Germinal center (tissue), 1 donor: Measurements from ENCODE around the gene HIVEP3.

Experiments
- DNase-seq: peaks from one replicate; pipeline ENCODE4 v3.0.0; 2012; ENCODE audit warnings: mixed read lengths, low spot score

HIVEP3 gene

DNA sequence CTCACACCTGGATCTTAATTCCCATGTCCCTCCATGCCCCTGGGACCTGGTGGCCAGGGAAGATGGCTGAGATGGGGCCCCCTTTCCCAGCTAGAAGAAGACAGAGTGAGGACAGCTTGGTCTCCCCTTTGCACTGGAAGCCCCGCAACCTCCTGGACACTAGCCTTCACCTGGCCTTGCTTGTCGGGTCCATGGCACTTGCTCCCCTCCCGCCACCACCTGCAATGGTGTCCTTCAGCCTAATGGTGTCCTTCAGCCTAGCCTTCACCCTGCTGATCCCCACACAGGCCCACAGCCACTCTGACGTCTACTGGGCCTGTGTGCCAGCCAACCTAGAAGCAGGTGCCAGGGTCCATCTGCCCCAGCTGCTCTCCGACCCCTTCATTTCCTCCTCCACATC, 388.3 kb downstream of the HIVEP3 start:
- DNase-seq: no peak

DNA sequence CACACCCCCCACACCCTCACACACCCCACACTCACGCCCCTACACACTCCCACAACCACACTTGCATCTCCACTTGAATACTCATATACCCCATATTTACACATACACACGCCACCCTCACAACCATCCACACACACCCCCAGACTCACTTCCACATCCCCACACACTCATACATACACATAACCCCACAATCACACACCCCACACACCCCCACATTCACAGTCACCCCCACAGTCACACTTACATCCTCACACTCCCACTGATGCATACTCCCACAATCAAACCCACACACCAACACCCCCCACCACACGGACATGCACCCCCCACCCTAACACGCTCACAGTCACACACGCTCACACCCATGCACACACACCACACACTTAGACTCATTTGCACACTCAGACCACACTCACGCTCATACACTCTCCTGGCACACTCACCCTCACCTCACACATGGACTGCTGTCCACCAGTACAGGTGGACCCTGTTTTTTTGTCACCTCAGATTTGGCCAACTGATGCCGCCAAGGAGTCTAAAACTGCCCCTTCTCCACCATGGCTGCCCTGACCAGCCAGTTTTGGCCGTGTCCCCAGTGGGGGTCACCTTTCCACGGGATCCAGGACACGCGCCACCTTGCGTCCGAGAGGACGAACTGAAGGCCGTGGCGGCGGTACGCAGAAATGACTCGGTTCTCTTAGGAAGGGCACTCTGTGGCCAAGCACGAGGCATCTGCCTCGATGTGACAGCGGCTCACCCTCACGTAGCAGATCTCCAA, 388.9 kb downstream of the HIVEP3 start:
- DNase-seq: no peak

DNA sequence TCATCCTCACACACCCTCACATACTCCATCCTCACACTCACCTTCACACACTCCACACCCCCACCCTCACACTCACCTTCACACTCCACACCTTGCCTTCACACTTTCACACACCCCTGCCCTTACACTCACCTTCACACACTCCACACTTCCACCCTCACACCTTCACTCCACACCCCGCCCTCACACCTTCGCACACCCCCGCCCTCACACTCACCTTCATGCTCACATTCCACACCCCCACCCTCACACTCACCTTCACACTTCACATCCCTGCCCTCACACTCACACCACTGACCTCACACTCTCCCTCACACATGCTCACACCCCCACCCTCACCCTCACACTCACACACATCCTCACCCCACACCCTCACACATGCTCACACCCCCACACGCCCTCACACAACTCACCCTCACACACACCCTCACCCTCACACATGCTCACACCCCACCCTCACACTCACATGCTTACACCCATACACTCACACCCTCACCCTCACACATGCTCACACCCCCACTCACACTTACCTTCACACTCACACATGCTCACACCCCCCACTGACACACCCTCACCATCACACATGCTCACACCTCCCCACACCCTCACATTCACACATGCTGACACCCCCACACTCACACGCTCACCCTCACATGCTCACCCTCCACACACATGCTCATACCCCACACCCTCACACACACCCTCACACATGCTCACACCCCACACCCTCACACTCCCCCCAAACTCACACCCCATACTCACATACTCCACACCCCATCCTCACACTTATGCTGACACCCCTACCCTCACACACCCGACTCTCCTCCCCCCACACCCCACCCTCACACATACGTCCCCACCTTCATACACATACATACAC, 389.8 kb downstream of the HIVEP3 start:
- no peak for DNase-seq

- DNase-seq: no peak
Observed at GRCh38 chr1:41528106-41528505, 390.6 kb downstream of the HIVEP3 start.

- DNase-seq: no peak
Observed at GRCh38 chr1:41526956-41527561, 391.7 kb downstream of the HIVEP3 start.

DNA sequence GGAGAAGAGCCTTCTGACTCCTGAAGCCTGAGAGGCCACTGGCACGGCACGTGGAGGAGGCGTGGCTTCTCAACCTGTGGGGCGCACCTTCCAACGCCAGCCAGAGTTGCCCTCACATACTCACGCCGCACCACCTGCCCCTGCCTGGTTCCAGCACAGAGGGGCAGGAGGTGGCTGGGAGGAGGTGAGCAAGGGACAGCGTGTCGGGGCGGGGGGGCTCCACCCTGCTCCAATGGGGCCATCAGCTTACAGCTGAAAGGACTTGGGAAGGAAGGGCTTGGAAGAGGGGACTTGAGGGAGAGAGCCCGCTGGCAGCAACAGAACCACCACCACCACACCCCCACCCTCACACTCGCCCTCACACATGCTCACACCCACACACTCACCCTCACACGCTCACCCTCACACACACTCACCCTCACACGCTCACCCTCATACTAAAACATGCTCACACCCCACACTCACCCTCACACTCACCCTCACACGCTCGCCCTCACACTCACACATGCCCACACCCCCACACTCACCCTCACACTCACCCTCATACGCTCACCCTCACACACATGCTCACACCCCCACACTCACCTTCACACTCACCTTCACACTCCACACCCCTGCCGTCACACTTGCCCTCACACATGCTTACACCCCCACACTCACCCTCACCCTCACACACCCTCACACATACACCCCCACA, 392.7 kb downstream of the HIVEP3 start:
- no peak for DNase-seq

DNA sequence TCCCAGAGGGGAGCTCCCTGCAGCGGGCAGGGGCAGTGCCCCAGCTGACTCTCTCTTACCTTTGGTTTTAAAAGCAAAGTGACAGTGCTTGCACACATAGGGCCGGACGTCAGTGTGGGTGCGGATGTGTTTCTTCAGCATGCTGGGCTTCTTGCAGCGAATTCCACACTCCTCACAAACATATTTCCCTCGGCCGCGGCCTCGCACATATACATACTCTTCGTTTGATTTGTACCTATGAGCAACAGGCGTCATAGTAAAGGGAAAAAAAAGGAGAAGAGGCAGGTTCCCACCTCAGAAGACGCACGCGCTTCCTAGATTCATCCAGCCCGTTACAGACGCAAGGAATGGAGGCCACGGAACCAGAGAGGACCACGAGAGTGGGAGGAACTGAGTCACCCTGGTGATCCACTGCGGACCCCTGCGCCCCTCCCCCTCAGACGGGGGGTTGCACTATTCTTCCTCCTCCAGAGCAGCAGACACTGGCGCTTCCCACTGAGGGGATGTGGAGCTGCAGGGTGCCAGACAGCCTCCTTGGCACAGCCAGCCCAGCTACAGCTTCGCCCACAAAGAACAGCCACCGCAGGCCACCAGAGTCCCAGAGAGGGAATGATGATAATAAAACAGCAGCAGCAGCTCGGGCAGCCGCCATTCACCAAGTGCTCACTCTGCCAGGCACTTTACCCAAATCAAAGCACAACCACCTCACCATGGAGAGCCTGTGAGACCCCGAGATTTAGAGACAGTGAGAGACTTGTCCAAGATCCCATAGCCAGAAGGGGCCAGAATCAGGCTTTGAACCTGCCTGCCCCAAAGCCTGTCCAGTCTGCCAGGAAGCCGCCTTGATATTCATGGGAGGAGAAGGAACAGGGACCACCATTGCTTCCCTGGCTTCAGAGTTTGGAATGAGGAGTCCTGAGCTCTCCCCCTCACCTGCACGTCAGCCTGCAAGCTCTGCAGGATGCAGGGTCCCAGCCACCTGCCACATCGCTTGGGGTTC, 393.7 kb downstream of the HIVEP3 start:
- no peak for DNase-seq

- no peak for DNase-seq
Observed at GRCh38 chr1:41523949-41524675, 394.6 kb downstream of the HIVEP3 start.

DNA sequence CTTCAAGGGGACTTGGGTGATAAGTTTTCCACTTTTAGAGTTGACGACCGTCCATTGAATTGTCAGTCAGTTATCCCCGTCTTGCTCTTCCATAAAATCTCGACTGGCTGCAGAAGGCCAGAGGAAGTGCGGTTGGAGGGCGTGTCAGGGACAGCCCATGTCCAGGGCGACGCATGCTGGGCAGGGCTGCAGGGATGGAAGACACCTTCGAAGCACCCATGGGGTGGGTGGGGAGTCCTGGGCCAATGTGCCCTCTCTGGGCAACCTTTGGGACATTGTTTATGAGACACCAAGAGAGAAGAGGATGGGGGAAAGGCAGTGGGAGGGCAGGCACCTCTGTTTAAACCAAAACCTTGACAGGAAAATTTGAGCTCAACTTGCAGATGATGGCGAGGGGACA, 395.7 kb downstream of the HIVEP3 start:
- no peak for DNase-seq

DNA sequence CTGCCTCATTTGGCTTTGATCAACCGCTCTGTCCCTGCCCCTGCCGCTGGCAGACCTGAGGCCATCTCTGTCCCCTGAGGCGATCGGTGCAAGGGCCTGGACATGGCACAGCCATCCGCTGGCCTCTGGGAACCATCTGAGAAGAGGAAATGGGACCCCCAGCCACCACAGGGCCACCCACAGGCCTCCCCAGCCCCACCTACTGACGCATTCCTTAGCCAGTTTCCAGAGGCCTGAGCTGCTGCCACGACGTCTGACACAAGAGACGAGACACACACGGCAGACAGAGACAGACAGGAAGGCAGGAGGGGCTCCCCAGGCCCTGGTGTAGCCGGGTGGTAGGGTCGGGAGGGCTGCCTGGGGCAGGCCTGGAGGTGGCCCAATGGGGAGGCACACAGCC, 397.0 kb downstream of the HIVEP3 start:
- DNase-seq: no peak

GRCh38 chr1:41520951-41521752, 397.6 kb downstream of the HIVEP3 start:
- DNase-seq: no peak

DNA sequence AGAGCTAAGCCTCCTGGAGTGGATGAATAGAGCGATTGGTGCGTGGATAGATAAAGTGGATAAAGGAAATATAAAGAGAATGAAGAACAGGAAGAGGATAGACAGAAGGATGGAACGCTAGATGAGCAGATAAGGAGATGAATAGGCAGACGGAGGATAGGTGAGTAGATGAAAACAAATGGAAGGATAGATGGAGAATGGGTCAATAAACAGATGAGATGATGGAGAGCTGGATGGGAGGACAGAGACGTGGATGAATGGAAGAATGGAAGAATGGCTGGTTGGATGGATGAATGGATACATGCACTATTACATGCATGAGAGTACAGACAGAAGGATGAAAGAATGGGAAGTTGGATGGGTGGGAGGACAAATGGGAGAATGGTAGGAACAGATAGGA, 399.1 kb downstream of the HIVEP3 start:
- no peak for DNase-seq

- DNase-seq: no peak
Observed at GRCh38 chr1:41518471-41518870, 400.3 kb downstream of the HIVEP3 start.

- DNase-seq: no peak
Observed at GRCh38 chr1:41517062-41517438, 401.7 kb downstream of the HIVEP3 start.

DNA sequence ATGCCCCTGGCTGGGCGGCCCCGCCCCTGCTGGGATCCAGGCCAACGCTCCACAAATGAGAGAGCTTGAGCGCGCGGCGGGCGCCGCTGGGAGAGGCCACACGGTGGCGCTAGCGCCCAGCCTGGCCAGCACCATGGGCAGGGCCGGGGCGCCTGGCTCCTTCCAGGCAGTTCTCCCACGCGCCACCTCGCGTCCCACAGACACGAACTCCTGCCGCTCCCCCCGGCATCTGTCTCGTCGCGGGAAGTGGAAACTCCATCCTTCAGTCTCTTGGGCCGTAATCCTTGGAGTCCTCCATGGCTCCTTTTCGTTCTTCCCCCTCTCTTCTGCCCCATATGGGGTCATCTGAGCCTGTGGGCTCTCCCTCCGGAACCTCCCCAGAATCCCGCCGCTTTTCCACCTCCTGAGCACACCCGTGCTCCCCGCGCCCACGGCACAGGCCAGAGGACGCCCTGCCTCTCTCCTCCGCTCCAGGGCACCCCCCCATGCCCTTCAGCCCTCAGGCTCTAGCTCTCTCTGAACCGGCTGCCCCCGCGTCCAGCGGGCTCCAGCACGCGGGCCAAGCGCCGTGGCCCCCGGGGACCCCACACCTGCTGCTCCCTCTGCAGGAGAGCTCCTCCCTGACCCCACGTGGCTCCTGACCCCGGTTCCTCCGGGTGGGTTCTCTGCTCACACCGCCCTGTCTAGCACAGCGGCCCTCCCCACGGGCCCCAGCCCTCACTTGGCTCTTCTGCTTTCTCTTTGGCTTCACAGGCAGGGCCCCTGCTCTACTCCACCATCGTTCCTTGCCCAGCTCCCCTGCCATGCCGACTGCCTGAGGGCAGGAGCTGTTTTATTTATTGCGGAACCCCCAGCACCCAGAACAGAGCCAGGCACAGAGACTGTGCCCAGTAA, 402.3 kb downstream of the HIVEP3 start:
- peak; percentile 89 for DNase-seq

DNA sequence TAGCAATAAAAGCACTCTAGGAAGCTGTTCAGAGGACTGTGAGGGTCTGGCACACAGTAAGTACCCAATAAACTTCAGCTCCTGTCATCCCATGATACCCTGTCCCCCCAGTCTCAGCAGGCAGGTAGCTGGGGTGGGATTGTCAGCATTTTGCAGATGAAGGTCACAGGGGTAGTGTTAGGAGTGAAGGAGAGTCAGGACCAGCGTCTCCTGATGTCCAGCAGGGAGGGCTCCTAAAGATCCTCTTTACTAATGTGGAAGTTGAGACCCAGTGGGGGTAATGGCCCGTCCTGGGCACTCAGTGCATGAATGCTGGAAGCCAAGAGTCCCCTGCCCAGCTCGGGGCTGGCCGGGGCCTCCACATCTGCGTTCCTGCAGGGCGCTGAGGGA, 402.9 kb downstream of the HIVEP3 start:
- DNase-seq: no peak

DNA sequence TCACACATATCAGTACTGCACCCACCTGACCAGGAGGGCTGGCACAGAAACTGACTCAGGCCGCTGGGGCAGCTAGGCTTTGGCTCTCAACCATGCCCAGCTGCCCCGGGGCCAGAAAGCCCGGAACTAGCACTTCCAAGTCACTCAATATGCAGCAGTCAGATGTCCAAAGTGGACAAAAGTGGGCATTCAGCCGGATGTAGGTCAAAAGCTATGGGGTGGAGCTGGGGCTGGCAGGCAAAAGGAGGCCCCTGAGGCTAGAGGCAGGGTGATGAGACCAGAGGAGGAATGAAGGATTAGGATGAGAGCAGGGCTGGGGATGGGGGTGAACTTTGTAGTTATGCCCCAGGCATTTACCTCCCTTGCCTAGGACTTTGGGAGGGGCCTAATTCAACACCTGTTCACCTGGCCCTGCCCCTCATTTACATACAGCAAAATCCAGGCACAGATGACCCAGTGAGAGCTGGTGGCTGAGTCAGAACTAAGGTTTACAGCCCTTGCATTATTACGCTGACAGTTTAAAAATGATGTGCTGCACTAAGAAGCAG, 403.5 kb downstream of the HIVEP3 start:
- DNase-seq: no peak

DNA sequence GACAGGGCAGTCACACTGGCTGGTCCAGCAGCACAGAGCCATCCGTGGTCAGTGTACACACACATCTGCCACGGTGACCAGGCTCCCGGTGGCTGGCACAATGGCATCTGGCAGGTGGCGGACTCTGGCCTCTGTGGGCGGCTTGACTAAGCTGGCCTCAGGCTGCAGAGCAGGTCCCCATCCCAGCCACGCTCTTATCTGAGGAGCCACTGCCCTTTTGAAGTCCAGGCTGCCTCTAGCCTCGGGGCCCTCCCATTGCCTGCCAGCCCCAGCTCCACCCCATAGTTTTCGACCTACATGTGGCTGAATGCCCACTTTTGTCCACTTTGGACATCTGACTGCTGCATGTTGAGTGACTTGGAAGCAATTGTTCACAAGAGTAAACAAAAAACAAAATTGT, 404.3 kb downstream of the HIVEP3 start:
- DNase-seq: no peak
